ENCODE measurements around the gene YRDC. TPM values are rescaled to one million over a fixed set of nuclear protein-coding genes. Genes with fewer than 3 reads are reported as not detected.

Gene YRDC
- total and polyA plus RNA-seq, 2 experiments from 2014 or later, result 12.5 to 22.4 TPM

GRCh38 chr1:37811027-37811655, 3.1 kb upstream of the YRDC start:
- WGBS, 2 experiments (ENCODE audit: low coverage in 1 of 2, low lambda C conversion rate in 2 of 2, missing lambda C conversion rate in 2 of 2), result 58 to 64% methylated on average over 7 of the region's 7 CpGs
- Histone ChIP-seq H4K20me1 (ENCODE audit: insufficient read depth) (no peaks in the 10 kb centered on the region), H3K27ac (peak overlapping the region; percentile 80), H3K9me2 (ENCODE audit: insufficient read depth) (no peaks in the 10 kb centered on the region), H3K36me3 (ENCODE audit: low read depth) (peaks cover 6% of the 10 kb centered on the region), H3K4me2 (ENCODE audit: unreplicated experiment) (no peak overlapping the region), H3F3A (ENCODE audit: insufficient read depth) (peaks cover 31% of the 10 kb centered on the region), H3K9ac (no peak overlapping the region), H3K79me2 (ENCODE audit: insufficient read depth) (peaks cover 76% of the 10 kb centered on the region), H3K27me3 (replicated peaks; ENCODE audit: insufficient read depth) (no peaks in the 10 kb centered on the region), H3K9me3 (ENCODE audit: low read depth) (no peaks in the 10 kb centered on the region), H3K4me3 (no peak overlapping the region), H2AFZ (no peak overlapping the region), H3K4me1 (ENCODE audit: insufficient read depth) (peaks cover 26% of the 10 kb centered on the region)
- DNase-seq, result peak; percentile 90
- no peak for TF ChIP-seq EZH2 (IDR thresholded peaks at IDR 0.05; ENCODE audit: insufficient read depth, poor library complexity, severe bottlenecking)
- TF ChIP-seq EZH2phosphoT487 (IDR thresholded peaks at IDR 0.05; ENCODE audit: insufficient read depth, low read depth), result no peak
- in situ Hi-C loops (cut with MboI), result no loop called here

- Histone ChIP-seq H3K36me3 (ENCODE audit: low read depth) (peaks cover 17% of the 10 kb centered on the region), H3K9me3 (ENCODE audit: low read depth) (no peaks in the 10 kb centered on the region), H4K20me1 (ENCODE audit: insufficient read depth) (no peaks in the 10 kb centered on the region), H3K4me1 (ENCODE audit: insufficient read depth) (peaks cover 26% of the 10 kb centered on the region), H3K79me2 (ENCODE audit: insufficient read depth) (peaks cover 86% of the 10 kb centered on the region), H3K4me3 (peak overlapping the region; percentile 96; the same call in 1 of the 2 replicates), H2AFZ (no peak overlapping the region), H3K27me3 (replicated peaks; ENCODE audit: insufficient read depth) (no peaks in the 10 kb centered on the region), H3K27ac (peak overlapping the region; percentile 80), H3K9me2 (ENCODE audit: insufficient read depth) (no peaks in the 10 kb centered on the region), H3F3A (ENCODE audit: insufficient read depth) (peaks cover 31% of the 10 kb centered on the region), H3K4me2 (ENCODE audit: unreplicated experiment) (peak overlapping the region; percentile 89), H3K9ac (peak overlapping the region; percentile 88; the same call in 1 of the 2 replicates)
- 23 to 26% methylated on average over 2 of the region's 2 CpGs for WGBS, 2 experiments (ENCODE audit: low coverage in 1 of 2, low lambda C conversion rate in 2 of 2, missing lambda C conversion rate in 2 of 2)
- no peak for TF ChIP-seq EZH2phosphoT487 (IDR thresholded peaks at IDR 0.05; ENCODE audit: insufficient read depth, low read depth)
- no peak for TF ChIP-seq EZH2 (IDR thresholded peaks at IDR 0.05; ENCODE audit: insufficient read depth, poor library complexity, severe bottlenecking)
- peak; percentile 46 for DNase-seq
- in situ Hi-C loops (cut with MboI), result no loop called here
Measured at GRCh38 chr1:37809942-37810341, 1.9 kb upstream of the YRDC start.

- peak overlapping the region; percentile 89 for H3K4me2 ChIP-seq (ENCODE audit: unreplicated experiment)
- in situ Hi-C loops (cut with MboI), result no loop called here
- peaks cover 30% of the 10 kb centered on the region for H3K36me3 ChIP-seq (ENCODE audit: low read depth)
- no peaks in the 10 kb centered on the region for H3K9me2 ChIP-seq (ENCODE audit: insufficient read depth)
- H3K4me1 ChIP-seq (ENCODE audit: insufficient read depth), result peaks cover 26% of the 10 kb centered on the region
- peak overlapping the region; percentile 83 for H2AFZ ChIP-seq
- H3F3A ChIP-seq (ENCODE audit: insufficient read depth), result peaks cover 33% of the 10 kb centered on the region
- peak overlapping the region; percentile 96 for H3K4me3 ChIP-seq
- 1 to 2% methylated on average over 36 to 45 of the region's 54 CpGs for WGBS, 2 experiments (ENCODE audit: low coverage in 1 of 2, low lambda C conversion rate in 2 of 2, missing lambda C conversion rate in 2 of 2)
- peak overlapping the region; percentile 88 for H3K9ac ChIP-seq
- no peaks in the 10 kb centered on the region for H3K27me3 ChIP-seq (replicated peaks; ENCODE audit: insufficient read depth)
- DNase-seq, result peak; percentile 90
- H3K9me3 ChIP-seq (ENCODE audit: low read depth), result no peaks in the 10 kb centered on the region
- no peaks in the 10 kb centered on the region for H4K20me1 ChIP-seq (ENCODE audit: insufficient read depth)
- peak overlapping the region; percentile 80 for H3K27ac ChIP-seq
- TF ChIP-seq EZH2phosphoT487 (IDR thresholded peaks at IDR 0.05; ENCODE audit: insufficient read depth, low read depth), result no peak
- no peak for TF ChIP-seq EZH2 (IDR thresholded peaks at IDR 0.05; ENCODE audit: insufficient read depth, poor library complexity, severe bottlenecking)
- H3K79me2 ChIP-seq (ENCODE audit: insufficient read depth), result peaks cover 74% of the 10 kb centered on the region
Measured at GRCh38 chr1:37808369-37809319, 636 bp upstream of the YRDC start.

- peak; percentile 54 for DNase-seq
- Histone ChIP-seq H3K36me3 (ENCODE audit: low read depth) (peaks cover 45% of the 10 kb centered on the region), H4K20me1 (ENCODE audit: insufficient read depth) (no peaks in the 10 kb centered on the region), H3K4me1 (ENCODE audit: insufficient read depth) (peaks cover 26% of the 10 kb centered on the region), H3K4me3 (peak overlapping the region; percentile 96), H3K79me2 (ENCODE audit: insufficient read depth) (peaks cover 62% of the 10 kb centered on the region), H3K9me2 (ENCODE audit: insufficient read depth) (no peaks in the 10 kb centered on the region), H3K4me2 (ENCODE audit: unreplicated experiment) (peak overlapping the region; percentile 82), H3K27ac (peak overlapping the region; percentile 80), H2AFZ (peak overlapping the region; percentile 43; the same call in 1 of the 2 replicates), H3K9me3 (ENCODE audit: low read depth) (no peaks in the 10 kb centered on the region), H3K9ac (peak overlapping the region; percentile 88), H3K27me3 (replicated peaks; ENCODE audit: insufficient read depth) (no peaks in the 10 kb centered on the region), H3F3A (ENCODE audit: insufficient read depth) (peaks cover 37% of the 10 kb centered on the region)
- TF ChIP-seq EZH2 (IDR thresholded peaks at IDR 0.05; ENCODE audit: insufficient read depth, poor library complexity, severe bottlenecking) (no peak), EZH2phosphoT487 (IDR thresholded peaks at IDR 0.05; ENCODE audit: insufficient read depth, low read depth) (no peak)
- 2 to 3% methylated on average over 9 of the region's 9 CpGs for WGBS, 2 experiments (ENCODE audit: low coverage in 1 of 2, low lambda C conversion rate in 2 of 2, missing lambda C conversion rate in 2 of 2)
- in situ Hi-C loops (cut with MboI), result no loop called here
Measured at GRCh38 chr1:37807220-37807554, 821 bp downstream of the YRDC start.

Measured in GM23248 (cell line).